Inflammatory macrophage treated with lipopolysaccharide for 1 hour (primary cell): ENCODE measurements around the gene PXYLP1.

Source experiments
- DNase-seq, 2 donors: peaks; one replicate each; pipeline ENCODE4 v3.0.0-alpha.2; 2020 to 2022

Gene PXYLP1

DNA sequence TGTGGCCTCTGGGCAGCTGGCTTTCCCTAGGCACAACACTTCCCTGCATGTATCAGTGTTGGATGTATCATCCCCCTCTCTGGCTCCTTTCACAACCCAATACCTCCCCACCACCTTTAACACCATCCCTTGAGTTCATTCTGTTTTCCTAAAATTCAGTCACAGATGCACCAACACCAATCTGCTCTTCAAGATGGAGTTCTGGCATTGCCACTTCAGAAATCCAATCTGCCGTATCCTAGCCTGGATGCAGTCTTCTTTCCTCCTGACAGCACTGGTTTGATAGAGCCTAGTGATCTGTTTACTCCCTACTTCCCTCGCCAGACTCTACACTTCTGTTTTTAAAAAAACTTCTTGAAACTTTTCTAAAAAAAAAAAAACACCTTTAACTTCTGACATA is 21.7 kb downstream of the PXYLP1 start:
- DNase-seq = no peak

DNA sequence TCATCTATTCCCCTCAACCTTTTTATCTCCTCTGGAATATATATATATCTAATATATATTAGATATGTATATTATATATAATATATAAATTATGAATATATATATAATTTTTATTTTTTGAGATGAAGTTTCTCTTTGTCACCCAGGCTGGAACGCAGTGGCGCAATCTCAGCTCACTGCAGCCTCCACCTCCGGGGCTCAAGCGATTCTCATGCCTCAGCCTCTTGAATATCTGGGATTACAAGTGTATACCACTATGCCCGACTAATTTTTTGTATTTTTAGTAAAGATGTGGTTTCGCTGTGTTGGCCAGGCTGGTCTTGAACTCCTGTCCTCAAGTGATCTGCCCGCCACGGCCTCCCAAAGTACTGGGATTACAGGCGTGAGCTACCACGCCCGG is 22.2 kb downstream of the PXYLP1 start:
- no peak for DNase-seq

- no peak for DNase-seq
Observed at GRCh38 chr3:141255137-141255845, 23.7 kb downstream of the PXYLP1 start.

DNA sequence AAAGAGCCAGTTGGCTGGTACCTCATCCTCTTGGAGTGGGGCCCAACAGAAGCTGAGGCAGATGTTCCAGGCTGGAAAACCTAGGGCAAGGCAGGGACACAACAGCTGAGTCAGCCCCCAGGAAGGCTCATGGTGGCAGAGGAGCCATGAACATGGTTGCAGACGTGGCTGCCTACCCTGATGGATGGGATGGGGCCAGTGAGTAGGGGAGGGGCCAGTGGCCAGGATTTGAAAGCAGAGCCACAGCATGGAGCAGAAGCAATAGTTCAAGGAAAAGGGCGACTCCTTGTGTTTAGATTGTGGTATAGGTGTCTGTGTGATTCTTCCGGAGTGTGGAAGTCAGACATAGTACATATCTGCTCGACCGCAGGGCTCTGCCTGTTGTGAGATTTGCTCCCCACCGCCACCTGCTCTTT is 24.2 kb downstream of the PXYLP1 start:
- peak in 1 of 2 donors; percentile 23 for DNase-seq

GRCh38 chr3:141256820-141257219 is 25.2 kb downstream of the PXYLP1 start:
- no peak for DNase-seq

- peak; percentile 79 to 98 for DNase-seq
Observed at GRCh38 chr3:141257961-141258360, 26.3 kb downstream of the PXYLP1 start.

DNA sequence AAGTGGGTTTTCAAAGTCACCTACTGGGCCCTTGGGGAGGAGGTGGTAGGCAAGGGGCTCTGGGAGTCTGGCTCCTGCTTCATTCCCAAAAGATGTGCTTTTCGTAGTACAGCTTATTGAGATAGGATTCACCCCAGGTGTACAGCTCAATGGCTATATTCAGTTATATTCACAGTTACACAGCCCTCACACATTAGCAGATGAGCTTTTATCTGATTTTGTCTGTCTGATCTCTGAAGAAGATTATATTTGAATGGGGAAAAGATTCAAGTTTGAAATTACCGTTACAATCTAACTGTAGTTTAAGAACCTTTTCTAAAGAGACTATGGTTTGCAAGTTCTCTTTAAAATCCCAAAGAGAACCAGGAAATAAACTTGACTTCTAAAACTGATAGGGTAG is 27.3 kb downstream of the PXYLP1 start:
- no peak for DNase-seq

- DNase-seq = no peak
Observed at GRCh38 chr3:141259821-141260629, 28.4 kb downstream of the PXYLP1 start.

DNA sequence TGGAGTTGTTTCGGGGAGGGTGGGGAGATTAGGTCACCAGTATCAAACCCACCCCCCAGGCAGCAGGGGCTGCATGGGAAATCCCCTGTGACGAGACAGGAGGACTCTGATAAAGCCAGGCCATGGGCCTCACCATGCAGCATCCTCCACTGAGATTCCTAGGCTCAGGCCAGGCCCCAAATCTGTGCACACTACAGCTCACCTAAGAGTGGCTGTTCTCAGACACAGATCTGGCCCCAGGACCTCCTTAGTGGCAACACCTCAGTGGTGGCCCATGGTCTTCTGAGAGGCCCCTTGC is 29.0 kb downstream of the PXYLP1 start:
- no peak for DNase-seq

DNA sequence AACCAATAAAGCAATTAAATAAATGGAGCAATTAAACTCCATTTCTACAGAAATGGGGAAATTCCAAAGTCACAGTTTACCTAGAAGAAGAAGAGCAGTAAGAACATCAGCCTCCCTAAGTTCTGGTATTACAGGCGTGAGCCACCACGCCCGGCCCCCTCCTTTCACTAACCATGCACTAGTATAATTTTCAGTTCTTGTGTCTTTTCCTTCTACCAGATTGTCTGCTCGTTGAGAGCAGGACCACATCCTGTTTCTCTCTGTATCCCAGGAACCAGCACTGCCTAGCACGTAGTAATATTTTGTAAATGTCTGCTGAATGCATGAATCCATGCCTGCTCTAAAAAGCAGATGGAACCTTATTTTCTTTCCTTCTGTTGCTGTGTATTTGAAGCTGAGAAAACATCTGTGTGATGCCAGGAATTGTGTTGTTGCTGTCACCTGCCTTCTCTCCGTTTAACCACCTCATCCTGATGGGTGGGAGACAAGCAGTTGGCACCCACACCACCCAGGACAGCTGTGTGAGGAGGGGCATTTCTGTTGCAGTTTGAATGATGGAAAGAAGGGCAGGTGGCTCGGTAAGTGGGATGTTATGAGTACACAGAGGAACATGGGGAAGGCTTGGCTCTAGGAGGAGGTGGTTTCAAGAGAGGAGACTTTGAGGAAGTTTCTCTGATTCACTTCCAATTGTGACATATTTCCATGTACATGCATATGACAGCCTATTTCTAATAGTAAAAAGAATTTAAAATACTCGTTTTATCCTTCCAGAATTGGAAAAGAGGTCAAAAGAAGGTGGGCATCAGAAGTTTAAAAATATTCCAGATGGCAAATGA is 30.1 kb downstream of the PXYLP1 start:
- peak; percentile 63 to 80 for DNase-seq

DNA sequence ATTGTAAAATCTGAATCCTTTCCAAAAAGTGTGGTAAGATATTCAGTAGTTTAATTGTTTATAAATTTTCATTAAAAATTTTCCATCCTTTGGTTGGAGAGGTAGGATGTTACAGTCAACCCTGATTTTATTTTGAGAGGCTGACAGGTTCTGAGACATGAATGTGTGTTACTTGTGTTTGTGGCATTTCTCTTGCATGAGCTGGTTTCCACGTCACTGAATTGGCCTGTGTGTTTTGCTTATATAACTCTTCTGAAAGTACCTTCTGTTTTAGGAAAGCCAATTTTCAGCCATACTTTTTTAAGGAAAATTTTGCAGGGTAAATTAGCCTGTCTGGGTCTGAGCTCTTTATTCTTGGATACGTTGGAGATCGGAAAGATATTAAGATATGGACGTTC is 30.7 kb downstream of the PXYLP1 start:
- DNase-seq = no peak

- no peak for DNase-seq
Observed at GRCh38 chr3:141266186-141266585, 34.6 kb downstream of the PXYLP1 start.

- no peak for DNase-seq
Observed at GRCh38 chr3:141266797-141267555, 35.4 kb downstream of the PXYLP1 start.

GRCh38 chr3:141267629-141268028 is 36.0 kb downstream of the PXYLP1 start:
- DNase-seq = no peak

- no peak for DNase-seq
Observed at GRCh38 chr3:141268306-141268705, 36.7 kb downstream of the PXYLP1 start.

DNA sequence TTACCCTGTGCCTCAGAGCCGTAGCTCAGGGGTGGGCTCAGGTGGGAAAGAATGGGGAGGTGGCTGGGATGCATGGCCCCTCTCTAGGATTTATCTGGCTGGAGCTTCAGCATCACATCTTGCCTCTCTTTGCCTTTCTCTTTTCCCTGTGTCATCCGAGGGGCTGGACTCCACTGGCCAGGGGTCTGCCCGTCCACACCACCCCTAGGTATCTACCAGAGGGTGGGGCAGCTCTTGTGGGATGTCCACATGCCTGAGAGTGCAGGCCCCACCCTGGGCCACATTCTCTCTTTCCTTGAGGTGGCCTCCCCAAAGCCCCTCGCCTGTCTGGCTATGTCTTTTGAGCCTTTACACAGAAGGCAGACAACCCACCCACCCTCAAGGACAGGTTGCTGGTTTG is 37.2 kb downstream of the PXYLP1 start:
- no peak for DNase-seq

DNA sequence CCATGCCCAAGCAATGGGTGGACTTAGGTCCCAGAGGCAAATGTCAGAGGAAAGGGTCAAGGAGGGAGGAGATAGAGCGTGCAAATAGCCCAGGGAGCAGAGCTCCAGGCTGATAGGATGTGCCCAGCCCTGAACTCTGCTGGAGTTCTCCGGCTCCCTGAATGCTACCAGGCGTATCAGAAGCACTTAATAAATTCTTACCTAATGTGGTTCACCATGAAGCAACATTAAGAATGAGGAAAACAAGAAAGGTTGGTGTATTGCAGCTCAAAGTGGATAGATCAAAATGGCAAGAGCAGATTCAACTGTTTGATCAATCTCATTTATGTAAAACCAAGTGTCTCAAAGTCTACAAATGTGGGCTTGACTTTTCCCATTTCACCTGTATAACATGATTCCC is 38.3 kb downstream of the PXYLP1 start:
- DNase-seq = no peak

- no peak for DNase-seq
Observed at GRCh38 chr3:141271279-141272030, 39.8 kb downstream of the PXYLP1 start.

DNA sequence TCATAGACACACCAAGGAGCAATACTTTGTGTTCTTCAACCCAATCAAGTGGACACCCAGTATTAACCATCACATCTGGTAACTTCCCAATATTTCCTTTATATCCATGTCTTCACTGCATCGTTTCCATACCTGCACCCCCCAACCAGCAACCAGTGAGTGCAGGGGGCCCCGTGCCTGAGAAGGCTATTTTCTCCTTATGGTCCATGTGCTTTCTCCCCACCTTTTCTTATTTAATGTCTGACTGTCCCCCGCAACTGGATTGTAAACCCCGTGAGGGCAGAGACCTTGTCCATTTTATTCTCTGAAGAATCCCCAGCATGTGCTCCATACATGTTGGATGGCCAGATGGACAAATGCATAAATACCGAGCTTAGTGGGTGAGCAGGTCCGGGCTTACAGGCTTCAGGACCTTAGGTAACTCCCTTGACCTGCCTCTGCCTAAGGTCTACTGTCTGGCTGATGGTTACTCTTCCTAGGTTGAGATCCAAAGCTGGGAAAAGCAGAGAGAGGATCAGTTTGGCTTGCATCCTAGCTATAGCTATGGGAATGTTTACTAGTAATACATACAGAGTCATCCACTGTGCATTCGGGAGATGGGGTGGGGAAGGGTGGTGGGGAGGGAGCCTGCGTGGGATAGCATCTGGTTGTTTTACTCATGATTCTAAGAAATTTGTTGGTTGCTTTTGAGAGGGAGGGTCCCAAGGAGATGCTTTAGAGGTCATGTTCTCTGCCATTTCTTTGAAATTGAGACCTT is 41.5 kb downstream of the PXYLP1 start:
- DNase-seq = no peak

DNA sequence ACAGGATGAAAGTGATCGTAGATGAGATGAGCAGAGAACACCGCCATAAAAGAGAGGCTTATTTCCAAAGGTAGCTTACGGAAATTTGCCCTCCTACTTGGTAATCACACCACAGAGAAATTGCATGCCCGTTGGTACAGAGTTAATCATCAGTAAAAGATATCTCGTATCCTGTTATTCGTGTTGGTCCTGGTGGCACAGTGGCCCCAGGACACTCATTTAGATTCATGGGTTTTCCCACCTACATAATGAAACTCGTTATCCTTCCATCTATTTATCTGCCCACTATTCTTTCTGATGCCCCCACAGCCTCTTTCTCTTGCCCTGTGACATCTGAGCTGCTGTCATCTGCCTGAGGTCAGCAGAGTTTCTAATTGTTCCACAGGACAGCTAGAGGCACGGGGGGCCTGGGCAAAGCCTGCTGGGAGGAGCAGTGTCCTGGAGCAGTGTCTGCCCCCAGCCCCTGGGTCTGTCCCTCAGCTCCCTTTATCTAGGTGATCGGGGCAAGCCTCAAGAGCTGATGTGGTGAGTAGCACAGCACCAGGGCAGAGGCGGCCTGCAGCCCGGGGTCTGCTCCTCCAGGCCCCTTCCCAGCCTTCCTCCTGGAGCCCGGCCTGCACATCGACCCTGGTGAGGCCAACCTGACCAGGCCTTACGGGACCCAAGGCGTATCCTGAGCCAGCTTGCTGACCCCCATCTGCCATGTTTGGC is 42.2 kb downstream of the PXYLP1 start:
- DNase-seq = no peak
